Epithelial cell of prostate (primary cell): ENCODE measurements around the gene ITGAE.
A peak's percentile ranks its signal among the peaks of the same experiment; 100 is the strongest.
"Not testable (repeated sequence)": the region's sequence is repeated elsewhere in the genome, so short reads cannot be mapped to it uniquely, and the experiment has no call there.

Source experiments
- DNase-seq: peaks from one replicate; pipeline ENCODE4 v3.0.0-alpha.2; 2011; ENCODE audit warnings: low read depth, low spot score
- H3K27ac ChIP-seq: fragments of 450-650 bp; 2 replicates; pipeline ENCODE4 v1.5.1; 2017; ENCODE audit warnings: mild to moderate bottlenecking

ITGAE gene, protein sequence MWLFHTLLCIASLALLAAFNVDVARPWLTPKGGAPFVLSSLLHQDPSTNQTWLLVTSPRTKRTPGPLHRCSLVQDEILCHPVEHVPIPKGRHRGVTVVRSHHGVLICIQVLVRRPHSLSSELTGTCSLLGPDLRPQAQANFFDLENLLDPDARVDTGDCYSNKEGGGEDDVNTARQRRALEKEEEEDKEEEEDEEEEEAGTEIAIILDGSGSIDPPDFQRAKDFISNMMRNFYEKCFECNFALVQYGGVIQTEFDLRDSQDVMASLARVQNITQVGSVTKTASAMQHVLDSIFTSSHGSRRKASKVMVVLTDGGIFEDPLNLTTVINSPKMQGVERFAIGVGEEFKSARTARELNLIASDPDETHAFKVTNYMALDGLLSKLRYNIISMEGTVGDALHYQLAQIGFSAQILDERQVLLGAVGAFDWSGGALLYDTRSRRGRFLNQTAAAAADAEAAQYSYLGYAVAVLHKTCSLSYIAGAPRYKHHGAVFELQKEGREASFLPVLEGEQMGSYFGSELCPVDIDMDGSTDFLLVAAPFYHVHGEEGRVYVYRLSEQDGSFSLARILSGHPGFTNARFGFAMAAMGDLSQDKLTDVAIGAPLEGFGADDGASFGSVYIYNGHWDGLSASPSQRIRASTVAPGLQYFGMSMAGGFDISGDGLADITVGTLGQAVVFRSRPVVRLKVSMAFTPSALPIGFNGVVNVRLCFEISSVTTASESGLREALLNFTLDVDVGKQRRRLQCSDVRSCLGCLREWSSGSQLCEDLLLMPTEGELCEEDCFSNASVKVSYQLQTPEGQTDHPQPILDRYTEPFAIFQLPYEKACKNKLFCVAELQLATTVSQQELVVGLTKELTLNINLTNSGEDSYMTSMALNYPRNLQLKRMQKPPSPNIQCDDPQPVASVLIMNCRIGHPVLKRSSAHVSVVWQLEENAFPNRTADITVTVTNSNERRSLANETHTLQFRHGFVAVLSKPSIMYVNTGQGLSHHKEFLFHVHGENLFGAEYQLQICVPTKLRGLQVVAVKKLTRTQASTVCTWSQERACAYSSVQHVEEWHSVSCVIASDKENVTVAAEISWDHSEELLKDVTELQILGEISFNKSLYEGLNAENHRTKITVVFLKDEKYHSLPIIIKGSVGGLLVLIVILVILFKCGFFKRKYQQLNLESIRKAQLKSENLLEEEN

GRCh38 chr17:3800362-3801271, at the start of gene ITGAE:
TSS of gene ITGAE (minus strand) at chr17:3801188. CDS start at chr17:3801144, 44 bp downstream.
- peak within 1 kb of the TSS; percentile 79 for H3K27ac ChIP-seq
- no peak for DNase-seq

DNA sequence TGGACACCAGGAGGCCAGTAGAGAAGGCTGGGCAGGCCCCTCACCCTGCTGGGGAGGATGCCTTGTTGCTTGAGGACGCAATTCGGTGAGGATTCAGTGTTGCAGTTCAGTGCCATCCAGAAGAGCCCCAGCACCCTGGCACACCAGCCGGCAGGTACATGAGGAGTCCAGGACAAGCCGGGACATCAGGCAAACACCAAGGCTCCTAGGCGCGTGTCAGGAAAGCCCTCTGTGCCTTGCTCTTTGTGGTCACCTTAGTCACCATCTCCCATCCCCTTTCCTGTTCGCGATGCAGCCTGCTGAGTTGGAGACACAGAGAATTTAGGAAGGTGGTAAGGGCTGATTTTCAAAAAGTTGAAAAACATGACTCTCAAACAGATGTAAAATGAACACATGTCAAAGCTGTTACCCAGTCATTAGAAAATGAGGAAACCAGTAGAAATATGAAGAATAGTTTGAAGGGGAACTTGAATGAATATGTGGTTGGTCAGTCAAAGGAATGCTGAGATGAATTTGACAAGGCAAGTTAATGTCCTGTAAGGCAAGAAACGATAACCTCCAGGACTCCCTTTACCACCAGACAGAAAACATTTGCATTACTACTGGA, 47.3 kb upstream of the ITGAE start:
- no peak overlapping the region for H3K27ac ChIP-seq
- DNase-seq, result no peak

GRCh38 chr17:3847165-3847670, 46.2 kb upstream of the ITGAE start:
- H3K27ac ChIP-seq, result no peak overlapping the region
- no peak for DNase-seq

DNA sequence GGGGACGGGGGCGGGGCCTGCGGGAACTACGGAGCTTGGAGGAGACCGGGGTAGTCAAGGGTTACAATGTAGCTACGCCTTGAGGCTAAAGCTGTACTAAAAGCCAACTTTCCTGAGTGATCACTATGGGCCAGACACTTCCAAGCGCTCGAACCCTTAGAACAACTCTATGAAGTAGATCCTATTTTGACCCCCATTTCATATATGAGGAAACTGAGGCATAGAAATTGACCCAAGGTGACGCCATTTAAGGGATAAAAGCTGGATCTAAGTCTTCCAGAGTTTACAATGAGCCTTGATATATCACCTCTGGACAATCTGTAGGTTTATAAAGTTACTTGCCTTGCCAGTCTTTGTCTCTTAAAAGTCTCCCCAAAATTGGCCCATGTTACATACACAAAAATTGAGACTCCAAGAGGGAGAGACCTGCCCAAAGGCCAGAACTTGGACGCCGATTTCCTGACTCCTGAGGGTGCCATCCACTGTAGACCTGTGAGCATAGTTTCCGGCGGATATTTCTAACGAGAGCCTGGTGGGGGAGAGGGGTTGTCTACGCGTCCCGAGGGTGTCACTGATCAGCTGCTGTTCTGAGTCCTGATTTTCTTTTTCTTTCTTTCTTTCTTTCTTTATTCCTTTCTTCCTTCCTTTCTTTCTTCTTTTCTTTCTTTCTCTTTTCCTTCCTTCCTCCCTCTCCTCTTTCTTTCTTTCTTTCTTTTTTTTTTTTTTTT, 45.6 kb upstream of the ITGAE start:
- H3K27ac ChIP-seq, result no peak overlapping the region
- no peak for DNase-seq

- peak; percentile 59 for DNase-seq
- H3K27ac ChIP-seq, result peak within 1 kb of the TSS; percentile 60
Measured at GRCh38 chr17:3845621-3846436, 44.8 kb upstream of the ITGAE start, which contains the start of gene NCBP3. TSS of gene NCBP3 (minus strand) at chr17:3846246. CDS start at chr17:3846223, 23 bp downstream.

DNA sequence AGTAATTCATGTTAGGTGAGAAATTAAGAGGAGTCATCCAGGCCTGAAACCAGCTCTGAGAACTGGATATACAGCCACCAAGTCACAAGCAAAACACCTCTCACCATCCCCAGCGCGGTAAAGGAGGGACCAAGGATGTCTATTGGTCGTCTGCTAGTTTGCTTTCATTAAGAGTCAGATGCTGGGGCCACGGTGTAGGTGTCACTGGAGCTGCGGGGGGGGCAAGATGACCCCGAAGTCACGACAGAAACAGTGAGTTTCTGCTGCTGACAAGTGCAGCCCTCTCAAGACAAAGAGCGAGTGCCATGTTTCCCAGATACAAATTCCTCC, 44.3 kb upstream of the ITGAE start:
- peak overlapping the region; percentile 60 for H3K27ac ChIP-seq
- no peak for DNase-seq

GRCh38 chr17:3844556-3844955, 43.6 kb upstream of the ITGAE start:
- not testable (repeated sequence) for H3K27ac ChIP-seq, DNase-seq

GRCh38 chr17:3843935-3844516, 43.0 kb upstream of the ITGAE start:
- no peak for DNase-seq
- no peak overlapping the region for H3K27ac ChIP-seq

DNA sequence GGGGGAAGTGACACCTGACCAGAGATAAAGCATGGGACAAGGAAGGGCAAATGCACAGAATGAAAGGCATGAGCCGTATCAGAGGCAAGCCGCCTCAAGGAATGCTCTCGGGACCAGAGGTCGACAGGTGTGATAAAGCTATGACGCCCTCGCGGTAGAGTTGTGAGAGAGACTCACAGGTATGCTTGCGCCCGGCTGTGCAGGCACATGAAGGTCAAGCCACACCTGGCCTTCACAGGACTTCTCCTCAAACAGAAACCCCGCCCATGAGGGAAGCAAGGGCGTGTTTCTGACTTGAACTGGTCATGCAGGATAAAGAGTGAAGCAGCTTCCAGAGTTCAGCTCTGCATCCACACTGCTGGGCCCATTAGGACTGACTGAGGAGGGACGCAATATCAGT, 37.2 kb upstream of the ITGAE start:
- DNase-seq, result no peak

DNA sequence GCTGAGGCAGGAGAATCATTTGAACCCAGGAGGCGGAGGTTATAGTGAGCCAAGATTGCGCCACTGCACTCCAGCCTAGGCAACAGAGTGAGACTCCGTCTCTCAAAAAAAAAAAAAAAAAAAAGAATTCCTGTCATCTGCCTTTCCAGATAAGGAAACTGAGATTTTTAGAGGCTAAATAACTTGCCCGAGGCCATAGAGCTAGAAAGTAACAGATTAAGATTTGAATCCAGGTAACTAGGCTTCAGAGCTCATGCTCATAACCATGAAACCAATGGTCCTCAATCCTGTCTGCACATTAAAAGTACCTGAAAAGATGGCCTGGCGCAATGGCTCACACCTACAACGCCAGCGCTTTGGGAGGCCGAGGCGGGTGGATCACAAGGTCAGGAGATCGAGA, 35.6 kb upstream of the ITGAE start:
- no peak overlapping the region for H3K27ac ChIP-seq
- DNase-seq, result no peak

More for the DNA sequence above, 37.2 kb upstream of the ITGAE start:
- no peak overlapping the region for H3K27ac ChIP-seq

GRCh38 chr17:3835410-3836229, 34.6 kb upstream of the ITGAE start:
- no peak for DNase-seq
- H3K27ac ChIP-seq, result no peak overlapping the region

GRCh38 chr17:3834811-3835210, 33.8 kb upstream of the ITGAE start:
- H3K27ac ChIP-seq, result no peak overlapping the region
- DNase-seq, result no peak

GRCh38 chr17:3828852-3829232, 27.9 kb upstream of the ITGAE start:
- no peak for DNase-seq
- no peak overlapping the region for H3K27ac ChIP-seq

DNA sequence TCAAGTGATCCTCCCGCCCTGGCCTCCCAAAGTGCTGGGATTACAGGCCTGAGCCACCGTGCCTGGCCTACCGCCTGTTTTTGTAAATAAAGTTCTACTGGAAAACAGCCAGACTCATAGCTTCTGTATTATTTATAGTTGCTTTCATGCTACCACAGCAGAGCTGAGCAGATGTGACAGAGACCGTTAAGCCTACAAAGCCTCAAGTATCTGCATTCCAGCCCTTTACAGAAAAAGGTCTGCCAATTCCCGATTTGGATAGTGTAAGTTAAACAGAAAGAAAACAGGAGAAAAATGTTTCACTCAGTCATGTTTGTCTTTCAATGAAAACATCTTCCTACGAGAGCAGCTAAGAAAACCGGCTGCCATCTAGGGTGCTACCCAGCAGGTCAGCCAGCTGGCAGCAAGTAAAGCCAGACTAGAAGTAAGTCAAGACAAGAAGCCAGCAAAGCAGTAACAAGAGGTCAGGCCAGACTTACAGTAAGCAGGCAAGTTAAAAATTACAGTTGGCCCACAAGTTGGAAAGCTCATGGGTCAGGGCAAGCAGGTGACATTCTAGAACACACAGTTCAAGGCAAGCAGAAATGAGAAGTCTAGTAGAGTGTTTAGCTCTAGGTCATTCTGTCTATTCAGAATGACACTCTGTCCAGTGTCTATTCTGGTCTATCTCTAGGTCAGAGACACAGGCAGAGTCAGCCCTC, 27.3 kb upstream of the ITGAE start:
- H3K27ac ChIP-seq, result no peak overlapping the region
- no peak for DNase-seq

GRCh38 chr17:3827124-3827773, 26.3 kb upstream of the ITGAE start:
- no peak overlapping the region for H3K27ac ChIP-seq
- DNase-seq, result no peak
